Ishikawa (cell line): ENCODE data around the gene MYO1B.

Experiments
- CEBPB ChIP-seq: IDR thresholded peaks from 2 replicates; pipeline ENCODE4 v1.6.1; 2012
- CREB1 ChIP-seq: IDR thresholded peaks from 2 replicates; pipeline ENCODE4 v1.6.1; 2012; ENCODE audit warnings: low read depth
- EGR1 ChIP-seq: IDR thresholded peaks from 2 replicates; pipeline ENCODE4 v1.6.1; 2012
- EP300 ChIP-seq: IDR thresholded peaks from 2 replicates; pipeline ENCODE4 v1.6.1; 2012; ENCODE audit warnings: borderline replicate concordance
- FOXM1 ChIP-seq: IDR thresholded peaks from 2 replicates; pipeline ENCODE4 v1.6.1; 2012; ENCODE audit warnings: low read depth, borderline replicate concordance
- RAD21 ChIP-seq: IDR thresholded peaks from 2 replicates; pipeline ENCODE4 v1.6.1; 2012; ENCODE audit warnings: low read depth
- REST ChIP-seq: IDR thresholded peaks from 2 replicates; pipeline ENCODE4 v1.6.1; 2012; ENCODE audit warnings: low read depth, mild to moderate bottlenecking
- TAF1 ChIP-seq: IDR thresholded peaks from 2 replicates; pipeline ENCODE4 v1.6.1; 2012; ENCODE audit warnings: low read depth, mild to moderate bottlenecking
- USF1 ChIP-seq: IDR thresholded peaks from 2 replicates; pipeline ENCODE4 v1.6.1; 2012
- YY1 ChIP-seq: IDR thresholded peaks from 2 replicates; pipeline ENCODE4 v1.6.1; 2012; ENCODE audit warnings: low read depth
- TF ChIP-seq, protein P1 (sequence below): IDR thresholded peaks from 2 replicates; pipeline ENCODE4 v1.6.1; 2012

DNA sequence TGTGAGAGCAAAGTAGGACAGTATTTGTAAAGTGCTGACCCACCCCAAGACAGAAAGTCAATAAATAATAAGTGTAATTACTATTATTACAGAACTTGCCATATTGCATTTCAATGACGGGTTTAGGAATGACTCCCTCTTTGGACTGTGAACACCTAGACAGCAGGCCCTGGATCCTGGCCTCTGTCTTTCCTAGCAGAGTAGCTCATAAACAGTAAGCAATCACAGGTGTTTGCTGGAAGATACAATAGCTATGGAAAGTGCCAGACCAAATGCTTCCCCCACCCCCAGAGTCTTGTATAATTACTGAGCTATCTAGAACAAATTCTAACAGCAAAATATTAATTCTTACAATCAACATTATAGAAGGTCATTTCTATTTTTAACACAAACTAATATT, 20.1 kb upstream of the MYO1B start:
- TF ChIP-seq, protein P1, sequence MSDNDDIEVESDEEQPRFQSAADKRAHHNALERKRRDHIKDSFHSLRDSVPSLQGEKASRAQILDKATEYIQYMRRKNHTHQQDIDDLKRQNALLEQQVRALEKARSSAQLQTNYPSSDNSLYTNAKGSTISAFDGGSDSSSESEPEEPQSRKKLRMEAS = no peak
- TF ChIP-seq EP300 = no peak
- TF ChIP-seq EGR1 = no peak
- TF ChIP-seq YY1 = no peak
- no peak for TF ChIP-seq USF1
- no peak for TF ChIP-seq TAF1
- no peak for TF ChIP-seq RAD21
- TF ChIP-seq REST = no peak
- no peak for TF ChIP-seq CREB1
- no peak for TF ChIP-seq FOXM1
- no peak for TF ChIP-seq CEBPB
